Measurements from ENCODE around the gene ARHGAP25.

DNA sequence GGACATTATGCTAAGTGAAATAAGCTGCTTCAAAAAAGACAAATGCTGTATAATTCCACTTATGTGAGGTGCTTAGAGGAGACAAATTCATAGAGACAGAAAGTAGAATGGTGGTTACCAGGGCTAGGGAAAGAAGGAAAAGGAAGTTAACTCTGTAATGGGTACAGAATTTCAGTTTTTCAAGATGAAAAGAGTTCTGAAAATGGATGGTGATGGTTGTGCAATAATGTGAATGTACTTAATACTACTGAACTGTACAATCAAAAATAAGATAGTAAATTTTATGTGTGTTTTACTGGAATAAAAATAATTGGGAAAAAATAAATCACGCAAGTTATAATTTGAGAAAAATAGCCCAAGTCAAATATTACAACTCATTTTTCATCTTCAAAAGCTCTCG, 27.5 kb downstream of the ARHGAP25 start:
- TF ChIP-seq EZH2 (IDR thresholded peaks at IDR 0.05) (no peak), POLR2AphosphoS5 (IDR thresholded peaks at IDR 0.05; ENCODE audit: borderline replicate concordance, low read depth, low read length) (no peak), FOXP2 (optimal IDR thresholded peaks at IDR 0.05; ENCODE audit: control extremely low read depth, extremely low read length, insufficient read depth) (no peak)

Measured in SK-N-MC (cell line).